Vagina (tissue), 2 donors: ENCODE results near the gene ZNF385B.

Experiments used
- POLR2A ChIP-seq, 2 donors: fragments of 450-650 bp; IDR thresholded peaks; one replicate each; pipeline ENCODE4 v1.6.1; 2017; ENCODE audit warnings: antibody characterized with exemption in 2 of 2, mild to moderate bottlenecking in 2 of 2, moderate library complexity in 2 of 2
- POLR2AphosphoS5 ChIP-seq, 2 donors: sonication (generic); formaldehyde crosslinking; IDR thresholded peaks; one replicate each; pipeline ENCODE4 v1.9.0; 2017; ENCODE audit warnings: antibody characterized with exemption in 2 of 2, mild to moderate bottlenecking in 2 of 2, low read depth in 1 of 2; ENCODE audit not compliant: insufficient read depth in 1 of 2
- TF ChIP-seq, protein P1 (sequence below), 3 experiments: fragments of 450-650 bp in 2 of 3; fragments of 200-600 bp in 1 of 3; sonication (generic) in 1 of 3; IDR thresholded peaks; one replicate each; pipeline ENCODE4 v1.5.1; 2017 to 2019; ENCODE audit warnings: antibody characterized with exemption in 3 of 3, mild to moderate bottlenecking in 2 of 3, moderate library complexity in 2 of 3

DNA sequence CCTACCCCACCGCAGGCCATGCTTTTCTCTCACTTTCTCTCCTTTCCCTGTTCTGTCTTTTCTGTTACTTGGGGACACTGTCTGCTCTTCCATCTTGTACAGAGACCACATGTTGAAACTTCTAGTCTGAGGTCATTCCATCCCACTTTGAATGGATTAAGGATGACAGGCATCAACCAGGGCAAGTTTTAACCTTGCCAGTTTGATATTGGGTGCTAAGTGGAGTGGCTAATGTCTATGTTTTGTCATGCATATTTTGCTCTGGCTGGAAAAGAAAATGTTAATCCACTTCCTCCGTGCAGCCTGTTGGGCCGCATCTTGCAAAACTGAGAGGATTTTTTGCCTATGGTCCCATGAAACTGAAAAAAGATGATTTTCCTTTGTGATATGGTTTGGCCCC lies 391.3 kb downstream of the ZNF385B start:
- TF ChIP-seq, protein P1, sequence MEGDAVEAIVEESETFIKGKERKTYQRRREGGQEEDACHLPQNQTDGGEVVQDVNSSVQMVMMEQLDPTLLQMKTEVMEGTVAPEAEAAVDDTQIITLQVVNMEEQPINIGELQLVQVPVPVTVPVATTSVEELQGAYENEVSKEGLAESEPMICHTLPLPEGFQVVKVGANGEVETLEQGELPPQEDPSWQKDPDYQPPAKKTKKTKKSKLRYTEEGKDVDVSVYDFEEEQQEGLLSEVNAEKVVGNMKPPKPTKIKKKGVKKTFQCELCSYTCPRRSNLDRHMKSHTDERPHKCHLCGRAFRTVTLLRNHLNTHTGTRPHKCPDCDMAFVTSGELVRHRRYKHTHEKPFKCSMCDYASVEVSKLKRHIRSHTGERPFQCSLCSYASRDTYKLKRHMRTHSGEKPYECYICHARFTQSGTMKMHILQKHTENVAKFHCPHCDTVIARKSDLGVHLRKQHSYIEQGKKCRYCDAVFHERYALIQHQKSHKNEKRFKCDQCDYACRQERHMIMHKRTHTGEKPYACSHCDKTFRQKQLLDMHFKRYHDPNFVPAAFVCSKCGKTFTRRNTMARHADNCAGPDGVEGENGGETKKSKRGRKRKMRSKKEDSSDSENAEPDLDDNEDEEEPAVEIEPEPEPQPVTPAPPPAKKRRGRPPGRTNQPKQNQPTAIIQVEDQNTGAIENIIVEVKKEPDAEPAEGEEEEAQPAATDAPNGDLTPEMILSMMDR (IDR thresholded peaks at IDR 0.05): no peak
- TF ChIP-seq POLR2AphosphoS5 (IDR thresholded peaks at IDR 0.05; ENCODE audit: insufficient read depth in 1 of 2, low read depth in 1 of 2): no peak
- TF ChIP-seq POLR2A (IDR thresholded peaks at IDR 0.05): no peak
